Sigmoid colon (tissue), 4 donors: ENCODE data around the gene ATP6V0A1.

Experiments
- CTCF ChIP-seq, 4 experiments: fragments of 450-650 bp in 3 of 4; fragments of 200-600 bp in 1 of 4; IDR thresholded peaks; one replicate each; pipeline ENCODE4 v1.5.1; 2016 to 2019; ENCODE audit warnings: antibody characterized with exemption in 4 of 4, mild to moderate bottlenecking in 3 of 4, moderate library complexity in 2 of 4
- EP300 ChIP-seq, 4 donors: sonication (generic); formaldehyde crosslinking; IDR thresholded peaks; one replicate each; pipeline ENCODE4 v1.6.1; 2017; ENCODE audit warnings: antibody characterized with exemption in 4 of 4
- POLR2A ChIP-seq, 2 donors: fragments of 450-650 bp; IDR thresholded peaks; one replicate each; pipeline ENCODE4 v1.6.1; 2016; ENCODE audit warnings: antibody characterized with exemption in 2 of 2, mild to moderate bottlenecking in 2 of 2, moderate library complexity in 2 of 2
- POLR2AphosphoS5 ChIP-seq, 4 donors: sonication (generic); formaldehyde crosslinking; IDR thresholded peaks; one replicate each; pipeline ENCODE4 v1.6.1; 2017; ENCODE audit warnings: antibody characterized with exemption in 4 of 4

GRCh38 chr17:42431758-42432161 lies 26.9 kb upstream of the ATP6V0A1 start:
- TF ChIP-seq CTCF (IDR thresholded peaks at IDR 0.05) = no peak
- TF ChIP-seq POLR2A (IDR thresholded peaks at IDR 0.05) = no peak
- TF ChIP-seq EP300 (IDR thresholded peaks at IDR 0.05) = no peak
- no peak for TF ChIP-seq POLR2AphosphoS5 (IDR thresholded peaks at IDR 0.05)
